Thymus (tissue), 11 donors: ENCODE measurements around the gene USE1. TPM values are rescaled to one million over a fixed set of nuclear protein-coding genes. Genes with fewer than 3 reads are reported as not detected.
A peak's percentile ranks its signal among the peaks of the same experiment; 100 is the strongest.

Source experiments
- DNase-seq, 9 donors: peaks; one replicate each; pipeline ENCODE4 v3.0.0-alpha.2; 2013; ENCODE audit warnings: low spot score in 9 of 9, low read depth in 6 of 9, missing footprints in 1 of 9
- H3K27ac ChIP-seq, 2 donors: one replicate each; pipeline ENCODE4 v1.5.1; 2013; ENCODE audit warnings: control low read depth in 1 of 2, low read depth in 1 of 2, low read length in 1 of 2, mild to moderate bottlenecking in 1 of 2, moderate library complexity in 1 of 2
- H3K27me3 ChIP-seq, 2 donors: one replicate each; pipeline ENCODE4 v1.5.1; 2013; ENCODE audit warnings: low read length in 1 of 2; ENCODE audit not compliant: control insufficient read depth in 2 of 2, insufficient read depth in 1 of 2
- H3K36me3 ChIP-seq, 2 donors: one replicate each; pipeline ENCODE4 v1.5.1; 2013; ENCODE audit warnings: low read length in 1 of 2, mild to moderate bottlenecking in 1 of 2, moderate library complexity in 1 of 2; ENCODE audit not compliant: control insufficient read depth in 2 of 2, insufficient read depth in 2 of 2
- H3K4me1 ChIP-seq, 2 donors: one replicate each; pipeline ENCODE4 v1.5.1; 2013; ENCODE audit warnings: low read length in 2 of 2; ENCODE audit not compliant: control insufficient read depth in 2 of 2, insufficient read depth in 2 of 2
- H3K4me3 ChIP-seq, 2 donors: one replicate each; pipeline ENCODE4 v1.5.1; 2013; ENCODE audit warnings: low read length in 2 of 2, control low read depth in 1 of 2, mild to moderate bottlenecking in 1 of 2
- H3K9me3 ChIP-seq, 2 donors: one replicate each; pipeline ENCODE4 v1.5.1; 2013; ENCODE audit warnings: low read length in 1 of 2, mild to moderate bottlenecking in 1 of 2; ENCODE audit not compliant: control insufficient read depth in 2 of 2, insufficient read depth in 1 of 2
- whole genome bisulfite sequencing: extraction: QIAGEN DNeasy Blood & Tissue Kit; methylation state at CpG from one replicate; pipeline ENCODE4 v1.1.7; 2013; 5-methylcytosine and 5-hydroxymethylcytosine counted together
- polyA plus RNA-seq: library from polyadenylated mRNA; stranded (reverse); fragments of 200-250 nt; gene quantifications from one replicate; pipeline ENCODE4 v1.2.3, GENCODE V29; 2013
- total RNA-seq: library from RNA; stranded (reverse); fragments of 120-200 nt; gene quantifications from one replicate; pipeline ENCODE4 v1.2.4, GENCODE V29; 2013
- donor health status: healthy.

The USE1 gene
- total and polyA plus RNA-seq, 2 donors: 21.3 to 52.9 TPM

DNA sequence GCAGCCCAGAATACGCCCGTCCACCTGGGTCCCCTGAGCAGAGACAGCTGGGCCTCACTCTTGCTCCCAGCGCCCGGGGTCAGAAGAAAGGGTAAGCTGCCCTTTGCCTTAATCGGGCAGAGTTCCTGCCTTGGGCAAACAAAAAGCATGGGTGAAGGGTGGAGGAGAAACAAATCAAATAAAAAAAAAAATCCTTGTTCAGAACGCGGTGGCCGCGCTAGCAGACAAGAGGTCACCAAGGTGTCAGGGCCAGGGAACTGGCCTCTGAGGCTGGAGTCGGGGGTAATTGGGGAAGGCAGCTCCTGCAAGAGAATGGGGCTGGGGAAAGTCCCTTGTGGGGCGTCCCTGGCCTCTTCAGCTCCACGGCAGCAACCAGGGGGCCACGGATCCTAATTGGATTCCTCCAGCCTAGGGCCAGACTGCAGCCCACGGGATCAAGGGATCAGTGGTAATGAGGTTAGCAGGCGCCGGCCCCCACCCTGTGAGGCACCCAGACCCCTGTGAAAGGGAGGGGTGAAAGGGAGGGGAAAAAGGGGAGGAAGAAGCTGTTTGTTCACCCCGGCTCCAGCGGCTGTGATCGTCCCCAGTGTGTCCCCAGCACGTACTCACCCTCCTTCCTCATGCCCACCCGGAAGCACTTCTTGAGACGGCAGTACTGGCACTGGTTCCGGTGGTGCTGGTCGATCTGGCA lies 25.1 kb downstream of the USE1 start:
- H3K36me3 ChIP-seq: no peaks in the 10 kb centered on the region
- H3K4me3 ChIP-seq: no peak overlapping the region

GRCh38 chr19:17240826-17241399 lies 25.8 kb downstream of the USE1 start:
- H3K36me3 ChIP-seq: no peaks in the 10 kb centered on the region
- DNase-seq: no peak
- no peak overlapping the region for H3K27ac ChIP-seq
- H3K4me1 ChIP-seq: peaks cover 9 to 10% of the 10 kb centered on the region in 2 donors
- 97% methylated on average over 6 of the region's 6 CpGs for WGBS
- no peak overlapping the region for H3K4me3 ChIP-seq
- H3K27me3 ChIP-seq: peaks cover 28 to 39% of the 10 kb centered on the region in 2 donors
- peaks cover 0 to 4% of the 10 kb centered on the region in 2 donors for H3K9me3 ChIP-seq

More for the DNA sequence above, 25.1 kb downstream of the USE1 start:
- no peak overlapping the region for H3K27ac ChIP-seq
- H3K27me3 ChIP-seq: peaks cover 22 to 38% of the 10 kb centered on the region in 2 donors
- peaks cover 0 to 4% of the 10 kb centered on the region in 2 donors for H3K9me3 ChIP-seq
- H3K4me1 ChIP-seq: peaks cover 10 to 12% of the 10 kb centered on the region in 2 donors
- DNase-seq: no peak
- 91% methylated on average over 24 of the region's 24 CpGs for WGBS

DNA sequence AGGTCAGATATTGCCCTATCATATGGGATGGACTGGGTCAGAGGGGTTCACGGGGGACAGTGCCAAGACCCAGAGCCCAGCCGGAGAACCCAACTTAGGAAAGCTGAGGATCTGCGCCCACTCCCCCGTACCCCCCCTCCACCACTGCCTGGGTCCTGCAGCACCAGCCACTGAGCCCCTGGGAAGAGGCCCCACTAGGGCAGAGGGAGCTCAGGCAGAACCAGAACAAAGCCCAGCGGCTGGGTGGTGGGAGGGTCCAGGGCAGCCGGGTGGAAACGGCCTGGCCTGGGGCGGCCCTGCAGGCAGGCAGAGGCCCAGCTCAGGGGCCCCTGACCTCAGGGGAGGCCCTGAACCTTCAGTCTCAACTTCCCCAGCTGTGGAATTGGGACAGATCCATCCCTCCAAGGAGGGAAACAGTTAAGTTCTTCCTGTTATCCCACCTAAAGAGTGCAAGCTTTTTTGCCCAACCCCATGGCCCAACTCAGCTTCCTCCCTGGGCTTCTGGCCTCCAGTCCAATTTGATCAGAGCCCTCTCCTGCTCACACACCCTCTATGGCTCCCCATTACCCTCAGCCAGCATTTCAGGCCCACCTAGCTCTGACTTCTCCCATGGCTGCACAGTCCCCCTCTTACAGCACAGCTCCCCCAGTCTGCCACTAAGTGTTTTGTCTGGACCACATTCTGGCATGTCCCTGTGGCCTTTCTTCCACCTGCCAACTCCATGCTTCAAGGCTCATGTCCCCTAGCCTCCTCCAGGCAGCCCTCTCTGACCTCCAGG lies 27.5 kb downstream of the USE1 start:
- Histone ChIP-seq H3K27me3 (peaks cover 36 to 55% of the 10 kb centered on the region in 2 donors), H3K36me3 (no peaks in the 10 kb centered on the region), H3K9me3 (peaks cover 0 to 8% of the 10 kb centered on the region in 2 donors), H3K27ac (no peak overlapping the region), H3K4me1 (peaks cover 4 to 15% of the 10 kb centered on the region in 2 donors), H3K4me3 (no peak overlapping the region)
- 81% methylated on average over 8 of the region's 8 CpGs for WGBS
- DNase-seq: no peak

- Histone ChIP-seq H3K27ac (no peak overlapping the region), H3K4me3 (peak overlapping the region in 1 of 2 donors; percentile 33), H3K27me3 (peaks cover 36 to 62% of the 10 kb centered on the region in 2 donors), H3K36me3 (no peaks in the 10 kb centered on the region), H3K4me1 (peaks cover 4 to 15% of the 10 kb centered on the region in 2 donors), H3K9me3 (peaks cover 0 to 8% of the 10 kb centered on the region in 2 donors)
- WGBS: 93% methylated on average over 8 of the region's 8 CpGs
- DNase-seq: no peak
Measured at GRCh38 chr19:17243211-17243829, 28.2 kb downstream of the USE1 start.

- no peaks in the 10 kb centered on the region for H3K36me3 ChIP-seq
- peaks cover 4 to 15% of the 10 kb centered on the region in 2 donors for H3K4me1 ChIP-seq
- peaks cover 0 to 8% of the 10 kb centered on the region in 2 donors for H3K9me3 ChIP-seq
- H3K27me3 ChIP-seq: peaks cover 36 to 66% of the 10 kb centered on the region in 2 donors
- H3K27ac ChIP-seq: peak overlapping the region in 1 of 2 donors; percentile 42
- WGBS: 72% methylated on average over 52 of the region's 52 CpGs
- DNase-seq: no peak
- peak overlapping the region; percentile 33 to 72 for H3K4me3 ChIP-seq
Measured at GRCh38 chr19:17243830-17244617, 28.9 kb downstream of the USE1 start.

- Histone ChIP-seq H3K36me3 (no peaks in the 10 kb centered on the region), H3K9me3 (peaks cover 0 to 8% of the 10 kb centered on the region in 2 donors), H3K4me3 (peak overlapping the region; percentile 33 to 72), H3K27ac (peak overlapping the region in 1 of 2 donors; percentile 42), H3K27me3 (peaks cover 36 to 66% of the 10 kb centered on the region in 2 donors), H3K4me1 (peaks cover 4 to 18% of the 10 kb centered on the region in 2 donors)
- peak in 1 of 9 donors; percentile 28 for DNase-seq
- WGBS: 5% methylated on average over 100 of the region's 100 CpGs
Measured at GRCh38 chr19:17244618-17245534, 29.7 kb downstream of the USE1 start.

- Histone ChIP-seq H3K4me1 (peaks cover 4 to 18% of the 10 kb centered on the region in 2 donors), H3K27me3 (peaks cover 36 to 63% of the 10 kb centered on the region in 2 donors), H3K36me3 (no peaks in the 10 kb centered on the region), H3K27ac (peak within 1 kb of the TSS in 1 of 2 donors; percentile 18), H3K4me3 (peak within 1 kb of the TSS; percentile 38 to 72), H3K9me3 (peaks cover 0 to 8% of the 10 kb centered on the region in 2 donors)
- under 1% methylated on average over 72 of the region's 72 CpGs for WGBS
- DNase-seq: no peak
Measured at GRCh38 chr19:17245535-17245984, 30.4 kb downstream of the USE1 start, which contains the start of gene NR2F6. Gene NR2F6, minus strand, starts transcription at chr19:17245919. Its CDS starts 699 bp downstream, at chr19:17245220.
